Measurements from ENCODE around the gene COMMD3. TPM values are rescaled to one million over a fixed set of nuclear protein-coding genes. Genes with fewer than 3 reads are reported as not detected.

The COMMD3 gene
- 10 to 100 TPM; 25.5 to 41.1 (median 31.5) TPM for total RNA-seq

DNA sequence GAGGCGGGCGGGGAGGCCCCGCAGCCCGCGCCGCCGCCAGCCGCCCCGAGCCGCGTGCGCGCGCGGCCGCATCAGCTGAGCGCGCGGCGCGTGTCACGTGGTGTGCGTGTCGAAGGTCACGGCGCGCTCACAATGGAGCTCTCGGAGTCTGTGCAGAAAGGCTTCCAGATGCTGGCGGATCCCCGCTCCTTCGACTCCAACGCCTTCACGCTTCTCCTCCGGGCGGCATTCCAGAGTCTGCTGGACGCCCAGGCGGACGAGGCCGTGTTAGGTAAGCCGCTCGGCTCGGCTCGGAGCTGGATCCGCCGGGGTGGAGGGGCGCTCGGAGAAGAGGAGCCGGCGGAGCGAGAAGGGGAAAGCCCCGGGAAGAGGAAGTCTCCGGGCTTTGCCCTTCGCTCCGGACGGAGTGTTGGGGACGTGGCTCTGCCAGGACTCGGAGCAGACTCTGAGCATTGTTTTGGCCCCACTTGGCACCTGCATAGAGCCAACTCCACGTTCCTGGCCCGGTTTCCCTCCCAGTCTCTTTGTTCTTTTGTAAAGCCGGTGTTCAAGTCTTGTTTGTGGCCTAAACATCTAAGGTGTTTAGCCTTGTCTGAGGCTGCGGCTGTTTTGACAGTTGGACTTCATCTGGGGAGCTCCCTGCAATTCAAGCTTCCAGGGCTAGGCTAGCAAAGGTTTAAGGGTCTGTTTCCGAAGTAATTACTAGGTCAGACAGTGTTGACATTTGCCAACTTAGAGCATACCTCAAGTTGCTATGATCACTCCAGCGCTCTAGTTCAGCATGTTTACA is at the start of gene COMMD3:
TSS of gene COMMD3 (plus strand) at position 103 of the 790 bp plus-strand sequence. CDS start at position 133, 30 bp downstream.
- Histone ChIP-seq H3K27me3 (no peaks in the 10 kb centered on the region), H3K4me1 (peaks cover 28 to 45% (median 38%) of the 10 kb centered on the region in 4 donors), H3K9me3 (no peaks in the 10 kb centered on the region), H3K4me3 (peak within 1 kb of the TSS; percentile 70 to 85 (median 82)), H3K27ac (replicated peaks in 1 of 4) (peak within 1 kb of the TSS; percentile 85 to 95 (median 94)), H3K36me3 (no peaks in the 10 kb centered on the region)
- TF ChIP-seq POLR2AphosphoS5 (IDR thresholded peaks at IDR 0.05) (peak; percentile 90 to 92), EP300 (IDR thresholded peaks at IDR 0.05) (no peak), POLR2A (IDR thresholded peaks at IDR 0.05; ENCODE audit: low read depth) (peak; percentile 7)
- TF ChIP-seq, protein P1, sequence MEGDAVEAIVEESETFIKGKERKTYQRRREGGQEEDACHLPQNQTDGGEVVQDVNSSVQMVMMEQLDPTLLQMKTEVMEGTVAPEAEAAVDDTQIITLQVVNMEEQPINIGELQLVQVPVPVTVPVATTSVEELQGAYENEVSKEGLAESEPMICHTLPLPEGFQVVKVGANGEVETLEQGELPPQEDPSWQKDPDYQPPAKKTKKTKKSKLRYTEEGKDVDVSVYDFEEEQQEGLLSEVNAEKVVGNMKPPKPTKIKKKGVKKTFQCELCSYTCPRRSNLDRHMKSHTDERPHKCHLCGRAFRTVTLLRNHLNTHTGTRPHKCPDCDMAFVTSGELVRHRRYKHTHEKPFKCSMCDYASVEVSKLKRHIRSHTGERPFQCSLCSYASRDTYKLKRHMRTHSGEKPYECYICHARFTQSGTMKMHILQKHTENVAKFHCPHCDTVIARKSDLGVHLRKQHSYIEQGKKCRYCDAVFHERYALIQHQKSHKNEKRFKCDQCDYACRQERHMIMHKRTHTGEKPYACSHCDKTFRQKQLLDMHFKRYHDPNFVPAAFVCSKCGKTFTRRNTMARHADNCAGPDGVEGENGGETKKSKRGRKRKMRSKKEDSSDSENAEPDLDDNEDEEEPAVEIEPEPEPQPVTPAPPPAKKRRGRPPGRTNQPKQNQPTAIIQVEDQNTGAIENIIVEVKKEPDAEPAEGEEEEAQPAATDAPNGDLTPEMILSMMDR (IDR thresholded peaks at IDR 0.05): peak in 1 of 3 experiments; percentile 3
- 0% methylated on average over 27 of the region's 63 CpGs for WGBS
- DNase-seq (ENCODE audit: extremely low spot score): peak; percentile 97
- intact Hi-C loops (cut with DNase I): loop anchor here (5.0 kb wide), 2 partner anchors 121 to 784 kb away; partner anchors contain the start of gene MLLT10

DNA sequence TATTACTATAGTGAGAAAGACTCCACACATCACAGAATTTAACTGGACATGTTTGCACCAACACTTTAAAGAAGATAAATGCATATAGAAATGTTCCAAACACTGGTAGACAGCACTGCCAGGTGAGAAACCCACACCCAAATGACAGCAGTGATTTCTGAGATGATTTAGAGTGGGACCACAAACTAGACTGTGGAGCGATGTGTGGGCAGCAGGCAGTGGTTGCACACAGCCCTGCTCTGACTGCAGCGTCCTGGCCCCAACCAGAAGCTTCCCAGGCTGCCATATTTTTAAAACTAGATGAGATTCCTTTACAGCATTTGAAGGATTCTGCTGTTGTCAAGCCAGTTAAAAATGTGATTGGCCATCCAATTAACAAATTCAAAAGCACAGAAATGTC is 47.7 kb upstream of the COMMD3 start:
- Histone ChIP-seq H3K4me1 (no peaks in the 10 kb centered on the region), H3K36me3 (no peaks in the 10 kb centered on the region), H3K9me3 (no peaks in the 10 kb centered on the region), H3K27me3 (peaks cover 0 to 12% (median 0%) of the 10 kb centered on the region in 4 donors), H3K27ac (replicated peaks in 1 of 4) (no peak overlapping the region), H3K4me3 (no peak overlapping the region)
- TF ChIP-seq, protein P1 (IDR thresholded peaks at IDR 0.05): no peak
- TF ChIP-seq POLR2AphosphoS5 (IDR thresholded peaks at IDR 0.05) (no peak), POLR2A (IDR thresholded peaks at IDR 0.05; ENCODE audit: low read depth) (no peak), EP300 (IDR thresholded peaks at IDR 0.05) (no peak)
- intact Hi-C loops (cut with DNase I): no loop called here
- DNase-seq (ENCODE audit: extremely low spot score): no peak
- 94% methylated on average over 2 of the region's 2 CpGs for WGBS

DNA sequence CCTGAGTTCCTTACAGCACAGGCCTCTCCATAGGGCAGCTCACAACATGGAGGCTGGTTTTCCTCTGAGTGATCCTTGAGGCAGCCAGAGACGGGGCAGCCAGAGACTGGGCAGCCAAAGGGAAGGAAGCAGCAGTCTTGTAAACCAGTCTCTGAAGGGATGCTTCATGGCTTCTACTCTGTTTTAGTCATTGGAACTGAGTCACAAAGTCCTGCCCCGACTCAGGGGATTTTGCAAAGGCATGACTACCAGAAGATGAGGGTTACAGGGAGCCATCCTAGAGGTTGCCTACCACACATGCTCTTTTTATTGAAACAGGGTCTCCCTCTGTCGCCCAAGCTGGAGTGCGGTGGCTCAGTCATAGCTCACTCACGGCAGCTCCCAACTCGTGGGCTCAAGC is 44.4 kb upstream of the COMMD3 start:
- Histone ChIP-seq H3K4me1 (no peaks in the 10 kb centered on the region), H3K9me3 (no peaks in the 10 kb centered on the region), H3K36me3 (no peaks in the 10 kb centered on the region), H3K4me3 (no peak overlapping the region), H3K27ac (replicated peaks in 1 of 4) (no peak overlapping the region), H3K27me3 (no peaks in the 10 kb centered on the region)
- TF ChIP-seq, protein P1 (IDR thresholded peaks at IDR 0.05): no peak
- no peak for TF ChIP-seq EP300 (IDR thresholded peaks at IDR 0.05)
- no peak for TF ChIP-seq POLR2A (IDR thresholded peaks at IDR 0.05; ENCODE audit: low read depth)
- TF ChIP-seq POLR2AphosphoS5 (IDR thresholded peaks at IDR 0.05): no peak
- intact Hi-C loops (cut with DNase I): no loop called here
- no peak for DNase-seq (ENCODE audit: extremely low spot score)
- 80% methylated on average over 5 of the region's 6 CpGs for WGBS

DNA sequence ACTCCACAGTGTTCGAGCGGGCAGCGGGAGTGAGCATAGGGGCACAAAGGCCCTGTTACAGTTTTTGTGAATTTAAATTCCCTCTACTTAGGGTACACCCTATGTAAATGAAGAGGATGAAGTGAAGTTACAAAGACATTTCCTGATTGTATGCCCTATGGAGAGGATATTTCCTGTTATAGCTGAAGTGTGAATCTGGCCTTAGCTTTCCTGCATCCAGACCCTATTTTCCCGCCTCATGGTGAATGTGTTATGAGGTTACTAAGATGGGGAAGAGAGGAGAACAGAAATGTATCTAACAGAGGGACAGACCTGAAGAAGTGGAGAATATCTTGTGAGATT is 37.8 kb upstream of the COMMD3 start:
- intact Hi-C loops (cut with DNase I): no loop called here
- TF ChIP-seq, protein P1 (IDR thresholded peaks at IDR 0.05): no peak
- TF ChIP-seq EP300 (IDR thresholded peaks at IDR 0.05) (no peak), POLR2AphosphoS5 (IDR thresholded peaks at IDR 0.05) (no peak), POLR2A (IDR thresholded peaks at IDR 0.05; ENCODE audit: low read depth) (no peak)
- 98% methylated on average over 4 of the region's 4 CpGs for WGBS
- H3K4me1 ChIP-seq: no peaks in the 10 kb centered on the region
- no peak overlapping the region for H3K4me3 ChIP-seq
- no peak for DNase-seq (ENCODE audit: extremely low spot score)
- H3K9me3 ChIP-seq: no peaks in the 10 kb centered on the region
- H3K27me3 ChIP-seq: peaks cover 0 to 6% (median 0%) of the 10 kb centered on the region in 4 donors
- H3K27ac ChIP-seq (replicated peaks in 1 of 4): no peak overlapping the region
- H3K36me3 ChIP-seq: no peaks in the 10 kb centered on the region

Measured in esophagus muscularis mucosa (tissue), 4 donors.